WTC11 (cell line): Measurements from ENCODE around the gene KIDINS220.

Experiments used
- AR ChIP-seq: fragments of 250-450 bp; sonication (Bioruptor Pico); IDR thresholded peaks from 2 replicates; pipeline ENCODE4 v1.9.0; 2021; ENCODE audit warnings: mild to moderate bottlenecking
- ATF2 ChIP-seq: sonication (generic); formaldehyde crosslinking; IDR thresholded peaks from 2 replicates; pipeline ENCODE4 v1.8.1; 2022; ENCODE audit warnings: low read depth, missing genetic modification reagents, borderline replicate concordance
- ATF3 ChIP-seq: sonication (generic); formaldehyde crosslinking; conservative IDR thresholded peaks from 2 replicates; pipeline ENCODE4 v1.8.1; 2022; ENCODE audit warnings: mild to moderate bottlenecking, missing genetic modification reagents
- CTCF ChIP-seq: fragments of 200-600 bp; IDR thresholded peaks from 2 replicates; pipeline ENCODE4 v1.8.0; 2022; ENCODE audit warnings: antibody characterized with exemption
- NFYB ChIP-seq: sonication (generic); formaldehyde crosslinking; conservative IDR thresholded peaks from 2 replicates; pipeline ENCODE4 v1.8.0; 2022; ENCODE audit warnings: low read depth, missing genetic modification reagents
- NR3C1 ChIP-seq: sonication (generic); formaldehyde crosslinking; conservative IDR thresholded peaks from 2 replicates; pipeline ENCODE4 v1.8.1; 2023; ENCODE audit warnings: low read depth, mild to moderate bottlenecking, missing genetic modification reagents
- USF2 ChIP-seq: sonication (generic); formaldehyde crosslinking; IDR thresholded peaks from 2 replicates; pipeline ENCODE4 v1.8.1; 2023; ENCODE audit warnings: mild to moderate bottlenecking, missing genetic modification reagents, moderate library complexity
- ZNF232 ChIP-seq: sonication (generic); formaldehyde crosslinking; IDR thresholded peaks from 2 replicates; pipeline ENCODE4 v1.8.0; 2022; ENCODE audit warnings: mild to moderate bottlenecking, missing genetic modification reagents
- ZNF281 ChIP-seq: sonication (generic); formaldehyde crosslinking; IDR thresholded peaks from 2 replicates; pipeline ENCODE4 v1.8.0; 2023; ENCODE audit warnings: mild to moderate bottlenecking, missing genetic modification reagents
- ZNF425 ChIP-seq: fragments of 250-450 bp; sonication (Bioruptor Pico); conservative IDR thresholded peaks from 2 replicates; pipeline ENCODE4 v1.9.0; 2021; ENCODE audit warnings: mild to moderate bottlenecking
- ZNF671 ChIP-seq: fragments of 250-450 bp; sonication (Bioruptor Pico); IDR thresholded peaks from 2 replicates; pipeline ENCODE4 v1.8.0; 2021; ENCODE audit warnings: mild to moderate bottlenecking
- TF ChIP-seq, protein P1 (sequence below): sonication (generic); formaldehyde crosslinking; IDR thresholded peaks from 2 replicates; pipeline ENCODE4 v1.8.1; 2023; ENCODE audit warnings: mild to moderate bottlenecking, missing genetic modification reagents
- TF ChIP-seq, protein P2 (sequence below): sonication (generic); formaldehyde crosslinking; IDR thresholded peaks from 2 replicates; pipeline ENCODE4 v1.8.0; 2022; ENCODE audit warnings: mild to moderate bottlenecking, missing genetic modification reagents

GRCh38 chr2:8886202-8886518, 48.7 kb upstream of the KIDINS220 start:
- no peak for TF ChIP-seq ATF2 (CRISPR knock-in tag)
- no peak for TF ChIP-seq ZNF281 (CRISPR knock-in tag)
- TF ChIP-seq CTCF, result no peak
- TF ChIP-seq ZNF425, result no peak
- TF ChIP-seq NR3C1 (CRISPR knock-in tag), result no peak
- no peak for TF ChIP-seq ATF3 (CRISPR knock-in tag)
- TF ChIP-seq, protein P1, sequence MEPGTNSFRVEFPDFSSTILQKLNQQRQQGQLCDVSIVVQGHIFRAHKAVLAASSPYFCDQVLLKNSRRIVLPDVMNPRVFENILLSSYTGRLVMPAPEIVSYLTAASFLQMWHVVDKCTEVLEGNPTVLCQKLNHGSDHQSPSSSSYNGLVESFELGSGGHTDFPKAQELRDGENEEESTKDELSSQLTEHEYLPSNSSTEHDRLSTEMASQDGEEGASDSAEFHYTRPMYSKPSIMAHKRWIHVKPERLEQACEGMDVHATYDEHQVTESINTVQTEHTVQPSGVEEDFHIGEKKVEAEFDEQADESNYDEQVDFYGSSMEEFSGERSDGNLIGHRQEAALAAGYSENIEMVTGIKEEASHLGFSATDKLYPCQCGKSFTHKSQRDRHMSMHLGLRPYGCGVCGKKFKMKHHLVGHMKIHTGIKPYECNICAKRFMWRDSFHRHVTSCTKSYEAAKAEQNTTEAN, result no peak
- TF ChIP-seq ZNF232 (CRISPR knock-in tag), result no peak
- TF ChIP-seq, protein P2, sequence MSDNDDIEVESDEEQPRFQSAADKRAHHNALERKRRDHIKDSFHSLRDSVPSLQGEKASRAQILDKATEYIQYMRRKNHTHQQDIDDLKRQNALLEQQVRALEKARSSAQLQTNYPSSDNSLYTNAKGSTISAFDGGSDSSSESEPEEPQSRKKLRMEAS, result no peak
- TF ChIP-seq NFYB (CRISPR knock-in tag), result no peak
- no peak for TF ChIP-seq USF2 (CRISPR knock-in tag)
- TF ChIP-seq AR (CRISPR knock-in tag), result no peak
- TF ChIP-seq ZNF671 (CRISPR knock-in tag), result no peak
